ENCODE measurements around the gene PFKL.
A peak's percentile ranks its signal among the peaks of the same experiment; 100 is the strongest.

GRCh38 chr21:44304877-44305293 is 5.0 kb downstream of the PFKL start:
- peak; percentile 75 for TF ChIP-seq CTCF (IDR thresholded peaks at IDR 0.05; ENCODE audit: low read length)
- no peak for TF ChIP-seq EZH2 (optimal IDR thresholded peaks at IDR 0.05; ENCODE audit: low read depth, low read length)
- TF ChIP-seq EZH2phosphoT487 (IDR thresholded peaks at IDR 0.05; ENCODE audit: low read length) = no peak

All from MM.1S (cell line).